Measurements from ENCODE around the gene PSG2.
"Not testable (repeated sequence)": the region's sequence is repeated elsewhere in the genome, so short reads cannot be mapped to it uniquely, and the experiment has no call there.

Gene PSG2

DNA sequence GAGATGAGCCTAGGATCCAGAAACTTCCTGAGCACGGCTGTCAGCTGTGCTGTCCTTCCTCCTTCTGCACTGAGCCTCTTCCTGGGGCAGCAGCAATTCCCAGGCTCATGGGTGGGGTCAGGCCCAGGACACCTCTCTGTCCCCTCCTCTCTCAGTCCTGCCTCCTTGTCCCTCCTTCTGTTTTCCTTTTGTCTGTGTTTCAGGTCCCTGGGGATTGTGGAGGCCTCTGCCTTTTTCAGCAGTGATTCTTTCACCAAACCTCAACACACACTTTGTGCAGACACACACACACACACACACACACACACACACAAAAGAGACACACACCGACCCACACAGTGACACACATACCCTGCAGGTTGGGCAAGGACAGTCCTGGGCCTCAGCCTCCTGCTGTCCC is at the start of gene PSG2:
PSG2 (minus strand) TSS at position 101 of the 400 bp plus-strand sequence. CDS start 132 bp downstream, outside the sequence.
- not testable (repeated sequence) for DNase-seq

DNA sequence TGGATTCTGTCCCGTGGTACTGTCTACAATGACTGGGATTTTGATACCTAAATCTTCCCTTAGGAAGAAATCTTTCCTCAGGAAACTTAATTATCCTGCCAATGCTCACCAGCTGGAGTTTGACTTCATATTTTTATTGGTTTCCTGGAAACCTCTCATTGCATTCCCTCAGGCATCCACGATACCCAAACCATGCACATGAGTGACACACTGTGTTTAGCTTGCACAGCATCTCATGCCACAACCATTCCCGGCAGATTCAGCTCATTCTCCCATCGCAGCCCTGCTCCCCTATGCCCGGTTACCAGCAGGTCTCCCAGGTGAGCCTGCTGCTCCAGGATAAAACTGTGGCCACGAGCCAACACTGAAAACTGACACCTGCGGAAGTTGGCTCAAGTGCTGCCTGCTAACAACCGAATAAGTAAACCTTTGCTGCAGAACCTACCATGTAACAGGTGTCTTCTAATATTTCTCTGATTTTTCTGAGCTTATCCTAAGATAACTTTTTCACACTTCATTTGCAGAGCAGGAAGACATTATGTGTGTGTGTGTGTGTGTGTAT is 48.9 kb upstream of the PSG2 start:
- not testable (repeated sequence) for DNase-seq

DNA sequence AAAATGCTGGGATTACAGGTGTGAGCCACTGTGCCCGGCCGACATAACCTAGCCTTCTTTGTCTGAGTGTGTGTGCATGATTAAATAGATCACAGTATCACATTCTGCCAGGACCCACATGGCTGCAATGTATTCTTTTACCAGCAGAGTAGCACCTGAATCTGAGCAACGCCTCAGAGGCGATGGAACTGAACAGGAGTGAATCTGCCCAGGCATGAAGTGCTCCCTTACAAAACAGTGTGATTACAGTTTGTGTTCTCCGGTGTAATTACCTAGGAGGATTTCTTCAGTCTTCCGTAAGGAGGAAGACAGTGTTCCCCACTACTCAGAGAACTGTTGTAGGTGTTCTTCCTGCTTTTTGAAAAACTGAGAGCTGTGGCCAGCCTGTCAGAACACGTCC is 46.7 kb upstream of the PSG2 start:
- DNase-seq, result not testable (repeated sequence)

DNA sequence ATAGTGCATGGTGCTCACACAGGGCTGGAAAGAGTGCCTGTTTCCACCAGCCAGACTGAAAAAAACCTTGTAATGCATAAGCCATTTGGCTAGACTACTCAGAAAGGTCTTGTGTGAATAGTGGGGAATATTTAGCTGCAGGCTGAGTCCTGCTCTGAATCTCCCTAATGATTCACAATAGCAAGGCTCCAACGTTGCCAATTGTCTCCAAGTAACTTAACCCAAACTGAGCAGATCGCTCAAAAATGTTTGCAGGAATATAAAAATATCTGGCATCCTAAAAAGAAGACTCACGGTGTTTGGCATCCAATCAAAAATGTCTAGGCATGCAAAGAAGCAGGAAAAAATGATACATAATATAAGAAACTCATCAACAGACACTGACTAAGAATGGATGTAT is 44.8 kb upstream of the PSG2 start:
- DNase-seq, result not testable (repeated sequence)

DNA sequence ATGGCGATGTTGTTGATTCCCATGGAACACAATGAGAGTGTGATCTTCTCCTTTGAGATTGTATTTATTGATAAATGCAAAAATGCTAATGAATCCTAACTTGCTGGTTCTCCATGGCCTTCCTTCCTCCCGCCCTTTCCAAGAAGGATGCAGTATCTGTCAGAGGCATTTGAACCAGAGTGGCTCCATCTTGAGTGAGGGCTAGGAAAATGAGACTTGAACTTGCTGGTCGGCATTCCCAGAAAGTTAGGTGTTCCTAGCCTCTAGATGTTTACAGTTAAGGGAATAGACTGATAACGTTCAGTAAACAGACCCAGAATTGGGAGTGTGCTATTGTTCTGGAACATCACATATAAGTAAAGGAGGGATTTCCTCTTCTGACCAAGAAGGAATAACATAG is 44.2 kb upstream of the PSG2 start:
- DNase-seq, result no peak

DNA sequence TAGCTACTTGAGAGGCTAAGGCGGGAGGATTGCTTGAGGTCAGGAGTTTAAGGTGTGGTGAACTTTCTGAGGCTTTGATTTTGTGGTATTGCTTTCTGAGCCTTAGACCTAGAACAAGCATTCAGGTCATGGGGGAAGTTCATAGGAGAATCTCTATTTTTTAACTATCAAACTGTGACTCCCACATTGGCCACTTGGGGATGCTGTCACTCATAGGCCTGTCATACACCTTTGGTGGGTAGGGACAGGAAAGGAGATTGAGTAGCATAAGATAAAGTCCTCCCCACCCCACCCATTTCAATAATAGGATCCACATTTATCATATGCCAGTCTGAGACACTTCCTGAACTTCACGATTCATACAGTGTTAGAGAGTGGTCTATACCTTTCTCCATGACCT is 41.9 kb upstream of the PSG2 start:
- no peak for DNase-seq

DNA sequence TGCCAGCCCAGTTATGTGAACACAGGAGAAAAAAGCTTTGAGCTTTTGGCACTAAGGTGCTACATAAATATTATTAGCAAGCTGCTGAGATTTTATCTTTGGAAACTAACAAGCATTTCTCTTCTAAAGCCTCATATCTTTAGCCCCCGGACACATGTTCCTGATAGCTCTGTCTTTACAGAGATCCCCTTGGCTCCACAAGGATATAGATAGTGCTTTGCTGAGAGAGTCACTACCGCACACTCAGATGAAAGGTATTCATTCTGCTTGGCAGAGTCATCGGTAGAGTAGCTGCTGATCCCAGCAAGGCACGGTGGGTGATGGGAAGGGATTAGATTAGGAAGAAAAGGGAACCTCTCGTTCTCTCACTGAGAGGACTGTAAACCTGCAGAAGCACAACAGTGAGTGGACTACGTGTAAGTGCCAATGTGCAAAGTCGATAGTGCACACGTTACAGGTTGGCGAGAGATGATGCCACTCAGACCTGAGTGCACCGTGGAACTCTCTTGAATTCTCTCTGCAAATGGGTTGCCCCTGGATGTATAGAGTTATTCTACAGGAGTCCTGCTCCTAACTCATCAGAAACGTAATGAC is 38.0 kb upstream of the PSG2 start:
- DNase-seq, result not testable (repeated sequence)

DNA sequence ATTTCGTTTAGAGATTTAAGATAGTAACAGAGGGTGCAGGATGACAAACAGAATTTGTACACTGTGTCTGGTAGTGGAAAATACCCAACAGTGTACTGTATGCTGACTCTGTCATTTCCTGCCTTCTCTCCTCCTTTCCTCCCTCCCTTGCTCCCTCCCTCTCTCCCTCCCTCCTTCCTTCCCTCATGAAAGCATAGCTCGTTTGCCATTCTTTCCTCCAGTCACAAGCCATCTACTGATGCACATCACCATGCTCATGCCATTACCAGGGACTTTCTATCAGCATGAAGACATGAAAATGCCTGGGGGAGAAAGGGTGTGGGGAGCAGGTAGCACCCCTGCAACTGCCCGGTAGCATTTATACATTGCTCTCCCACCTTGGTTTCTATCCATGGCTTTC is 37.0 kb upstream of the PSG2 start:
- DNase-seq, result not testable (repeated sequence)

DNA sequence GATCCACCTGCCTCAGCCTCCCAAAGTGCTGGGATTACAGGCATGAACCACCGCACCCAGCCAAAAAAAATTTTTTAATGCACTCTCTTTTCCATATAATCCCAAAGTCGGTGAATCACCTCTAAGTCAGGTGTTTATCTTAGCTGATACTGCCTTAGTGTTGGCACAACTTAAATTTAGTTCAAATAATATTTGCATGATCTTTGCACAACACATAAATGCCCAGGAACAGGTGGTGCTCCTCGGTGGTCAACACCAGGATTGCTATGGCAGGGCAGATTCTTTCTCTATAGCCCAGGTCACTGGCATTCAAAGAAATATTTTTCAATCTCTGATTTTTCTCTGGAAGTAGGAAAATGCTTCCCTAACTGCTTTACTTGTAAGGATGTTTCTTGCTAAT is 33.9 kb upstream of the PSG2 start:
- DNase-seq, result not testable (repeated sequence)

DNA sequence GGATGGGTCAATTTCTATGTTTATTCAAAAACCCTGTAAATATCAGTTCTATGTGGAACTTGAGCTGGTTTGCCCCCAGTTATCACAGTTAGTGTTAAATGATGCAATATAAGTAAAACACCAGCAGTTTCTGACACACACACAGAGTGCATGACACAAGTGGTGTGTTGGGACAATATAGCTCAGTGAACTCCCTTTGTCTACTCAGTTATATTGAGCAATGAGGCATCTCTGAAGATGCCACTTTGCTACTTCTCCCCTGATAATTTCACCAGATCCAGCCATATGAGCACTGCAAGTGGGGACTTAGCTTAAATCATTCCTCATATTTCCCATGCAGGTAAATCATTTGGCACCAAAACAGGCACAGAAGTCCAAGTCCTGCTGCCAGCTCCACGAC is 33.0 kb upstream of the PSG2 start:
- not testable (repeated sequence) for DNase-seq

DNA sequence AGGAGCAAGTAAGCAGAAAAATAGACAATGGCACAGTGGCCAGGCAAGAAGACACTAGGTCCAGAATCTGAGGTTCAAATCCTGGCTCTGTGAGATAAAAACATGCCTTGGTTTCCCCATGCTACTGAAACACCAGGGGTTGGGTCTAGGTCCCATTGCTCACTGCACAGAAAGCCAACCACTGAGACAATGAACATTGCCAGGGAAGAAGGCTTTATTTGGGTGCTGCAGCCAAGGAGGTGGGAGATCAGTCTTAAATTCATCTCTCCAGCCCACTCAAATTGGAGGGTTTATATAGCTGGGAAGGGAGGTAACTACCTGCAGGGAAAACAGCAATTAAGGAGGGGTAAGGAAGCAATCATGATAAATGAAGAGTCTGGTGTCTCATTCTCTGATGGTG is 32.6 kb upstream of the PSG2 start:
- DNase-seq, result not testable (repeated sequence)

DNA sequence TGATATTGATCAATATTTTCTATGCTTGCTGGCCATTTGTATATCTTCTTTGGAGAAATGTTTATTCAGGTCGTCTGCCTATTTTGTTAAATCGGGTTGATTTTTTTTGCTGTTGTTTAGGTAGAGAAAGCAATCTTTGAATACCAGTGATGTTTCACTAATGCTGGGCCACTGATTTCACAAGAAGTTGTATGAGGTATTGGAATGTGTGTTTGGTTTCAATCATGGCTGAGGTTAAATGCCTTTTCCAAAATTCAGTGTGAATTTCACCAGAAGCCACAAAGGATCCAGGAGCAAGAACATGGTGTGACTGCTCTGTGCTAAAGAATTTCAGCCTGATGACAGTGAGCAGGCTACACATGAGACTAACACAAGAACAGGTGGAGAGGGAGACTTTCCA is 32.1 kb upstream of the PSG2 start:
- DNase-seq, result not testable (repeated sequence)

DNA sequence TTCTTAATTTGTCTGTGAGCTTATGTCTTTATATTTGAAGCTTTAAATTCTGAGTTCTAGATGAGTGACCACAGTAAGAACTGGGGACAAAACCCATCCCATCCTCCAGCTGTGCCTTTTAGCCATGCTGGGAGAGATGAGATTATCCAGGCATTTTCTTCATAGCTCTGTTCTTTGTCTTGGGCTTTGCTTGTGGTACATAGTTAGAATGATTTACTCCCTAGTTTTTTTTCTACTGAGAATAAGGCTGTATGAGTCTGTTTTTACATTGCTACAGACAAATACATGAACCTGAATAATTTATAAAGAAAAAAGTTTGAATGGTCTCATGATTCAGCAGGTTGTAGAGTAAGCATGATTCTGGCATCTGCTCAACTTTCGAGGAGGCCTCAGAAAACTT is 24.9 kb upstream of the PSG2 start:
- not testable (repeated sequence) for DNase-seq

DNA sequence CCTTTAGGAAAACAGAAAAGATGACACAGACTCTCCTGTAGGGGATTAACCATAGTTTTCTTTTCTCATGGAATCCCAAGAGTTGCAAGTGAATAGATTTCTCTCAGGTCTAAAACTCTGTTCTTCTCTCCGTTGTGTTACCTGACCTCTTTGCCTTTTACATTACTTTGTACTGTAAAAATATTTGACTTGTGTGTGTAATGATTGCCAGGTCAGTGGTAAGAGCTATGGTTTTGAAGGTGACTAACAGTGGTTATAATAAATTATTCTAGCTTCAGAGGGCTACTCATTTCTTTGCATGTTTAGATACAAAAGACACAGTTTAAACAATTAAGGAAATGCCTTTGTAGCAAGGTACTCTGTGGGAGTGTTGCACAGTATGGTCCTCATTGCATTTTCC is 23.0 kb upstream of the PSG2 start:
- DNase-seq, result no peak

DNA sequence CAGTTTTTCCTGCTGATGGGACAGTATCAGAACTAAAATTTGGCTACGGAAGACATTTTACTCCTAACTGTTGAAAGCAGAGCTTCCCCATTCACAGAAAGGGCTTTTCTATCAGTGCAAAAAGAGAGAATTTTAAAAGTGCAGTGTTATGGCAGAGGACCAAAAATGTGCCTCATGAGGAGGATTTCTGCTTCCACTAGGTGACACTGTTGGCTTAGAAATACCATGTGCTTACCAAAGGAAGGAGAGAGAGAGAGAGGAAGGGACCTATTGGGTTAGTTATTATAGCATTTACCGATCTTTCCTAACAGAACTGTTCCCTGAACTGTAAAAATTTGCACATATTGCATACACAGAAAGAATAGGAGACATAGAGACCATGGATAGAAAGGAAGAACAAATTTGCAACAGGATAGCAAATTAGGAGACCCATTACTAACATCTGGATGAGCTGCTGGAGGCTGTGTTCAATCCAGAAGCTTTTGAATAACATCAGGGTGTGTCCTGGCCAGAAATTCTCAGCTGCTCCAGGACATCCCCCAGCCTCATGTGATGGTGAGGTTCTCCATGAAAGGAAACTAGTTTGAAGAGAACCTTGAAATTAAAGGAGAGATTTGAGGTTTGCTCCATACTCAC is 21.8 kb upstream of the PSG2 start:
- not testable (repeated sequence) for DNase-seq

DNA sequence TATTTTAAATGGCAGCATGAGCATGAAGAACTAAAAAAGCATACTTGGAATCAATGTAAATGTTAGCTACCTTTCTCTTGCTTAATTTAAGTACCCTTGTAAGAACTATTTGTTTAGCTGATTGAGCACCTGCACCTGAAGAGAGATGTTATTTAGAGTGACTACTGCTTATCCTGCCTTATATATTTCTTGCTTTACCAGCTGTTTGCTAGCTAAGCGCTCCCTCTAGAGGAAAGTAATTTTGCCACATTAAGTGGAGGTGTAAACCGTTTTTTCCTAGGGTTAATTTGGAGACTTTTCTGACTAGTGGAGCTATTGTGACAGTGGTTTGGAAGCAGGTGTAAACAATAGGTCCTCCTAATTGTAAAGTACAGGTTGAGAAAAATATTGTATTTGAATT is 19.4 kb upstream of the PSG2 start:
- no peak for DNase-seq

DNA sequence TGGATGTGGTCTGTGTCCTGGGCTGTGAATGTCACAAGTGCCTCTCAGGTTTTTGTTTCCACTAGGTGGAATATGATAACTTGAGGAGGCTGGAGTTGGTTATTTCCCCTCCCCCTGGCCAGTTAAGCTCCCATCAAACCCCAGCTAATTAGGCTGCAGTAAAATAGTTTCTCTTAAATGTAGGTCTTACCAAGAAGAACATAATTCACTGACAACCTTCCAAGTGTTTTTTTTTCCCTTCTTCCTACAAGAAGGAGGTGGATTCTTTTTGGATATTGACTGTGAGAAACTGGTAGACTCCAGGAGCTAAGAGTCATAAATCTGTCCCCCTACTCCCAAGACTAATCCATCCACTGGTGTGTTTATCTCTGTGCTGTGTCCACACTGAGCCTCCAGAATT is 15.9 kb upstream of the PSG2 start:
- not testable (repeated sequence) for DNase-seq

DNA sequence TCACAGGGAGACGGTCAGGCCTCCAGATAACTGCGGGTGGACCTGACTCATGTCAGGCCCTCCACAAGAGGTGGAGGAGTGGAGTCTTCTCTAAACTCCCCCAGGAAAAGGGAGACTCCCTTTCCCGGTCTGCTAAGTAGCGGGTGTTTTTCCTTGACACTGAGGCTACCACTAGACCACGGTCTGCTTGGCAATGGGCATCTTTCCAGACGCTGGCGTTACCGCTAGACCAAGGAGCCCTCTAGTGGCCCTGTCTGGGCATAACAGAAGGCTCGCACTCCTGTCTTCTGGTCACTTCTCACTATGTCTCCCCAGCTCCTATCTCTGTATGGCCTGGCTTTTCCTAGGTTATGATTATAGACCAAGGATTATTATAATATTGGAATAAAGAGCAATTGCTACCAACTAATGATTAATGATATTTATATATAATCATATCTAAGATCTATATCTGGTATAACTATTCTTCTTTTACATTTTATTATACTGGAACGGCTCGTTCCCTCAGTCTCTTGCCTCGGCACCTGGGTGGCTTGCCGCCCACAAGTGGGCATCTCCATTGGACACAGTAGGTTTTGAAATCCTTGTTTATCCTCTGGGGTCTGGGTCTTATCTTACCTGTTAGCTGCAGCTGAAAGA is 5.3 kb upstream of the PSG2 start:
- not testable (repeated sequence) for DNase-seq

DNA sequence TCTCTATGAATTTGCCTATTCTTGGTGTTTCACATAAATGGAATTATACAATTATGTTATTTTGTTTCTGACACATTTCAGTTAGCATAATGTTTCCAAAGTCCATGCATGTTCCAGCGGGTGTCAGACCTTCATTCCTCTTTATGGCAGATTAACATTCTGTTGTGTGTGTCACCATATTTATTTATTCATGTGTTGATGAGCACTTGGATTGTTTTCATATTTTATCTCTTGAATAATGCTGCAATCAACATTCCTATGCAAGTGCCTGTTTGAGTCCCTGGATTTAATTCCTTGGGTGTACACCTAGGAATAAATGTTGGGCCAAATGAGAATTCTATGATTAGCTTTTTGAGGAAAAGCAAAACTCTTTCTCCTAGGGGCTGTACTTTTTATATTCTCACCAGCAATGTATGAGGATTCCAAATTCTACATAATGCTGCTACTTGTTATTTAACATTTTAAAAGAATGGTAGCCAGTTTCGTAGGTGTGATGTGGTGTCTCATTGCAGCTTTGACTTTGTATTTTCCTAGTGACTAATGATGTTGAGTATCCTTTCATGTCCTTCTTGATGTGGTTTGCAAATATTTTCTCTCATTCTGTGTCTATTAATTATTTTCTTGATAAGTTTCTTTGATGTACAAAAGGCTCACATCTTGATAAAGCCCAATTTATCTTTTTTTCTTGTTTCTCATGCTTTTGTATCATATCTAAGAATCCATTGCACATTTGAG is 3.5 kb upstream of the PSG2 start:
- not testable (repeated sequence) for DNase-seq

DNA sequence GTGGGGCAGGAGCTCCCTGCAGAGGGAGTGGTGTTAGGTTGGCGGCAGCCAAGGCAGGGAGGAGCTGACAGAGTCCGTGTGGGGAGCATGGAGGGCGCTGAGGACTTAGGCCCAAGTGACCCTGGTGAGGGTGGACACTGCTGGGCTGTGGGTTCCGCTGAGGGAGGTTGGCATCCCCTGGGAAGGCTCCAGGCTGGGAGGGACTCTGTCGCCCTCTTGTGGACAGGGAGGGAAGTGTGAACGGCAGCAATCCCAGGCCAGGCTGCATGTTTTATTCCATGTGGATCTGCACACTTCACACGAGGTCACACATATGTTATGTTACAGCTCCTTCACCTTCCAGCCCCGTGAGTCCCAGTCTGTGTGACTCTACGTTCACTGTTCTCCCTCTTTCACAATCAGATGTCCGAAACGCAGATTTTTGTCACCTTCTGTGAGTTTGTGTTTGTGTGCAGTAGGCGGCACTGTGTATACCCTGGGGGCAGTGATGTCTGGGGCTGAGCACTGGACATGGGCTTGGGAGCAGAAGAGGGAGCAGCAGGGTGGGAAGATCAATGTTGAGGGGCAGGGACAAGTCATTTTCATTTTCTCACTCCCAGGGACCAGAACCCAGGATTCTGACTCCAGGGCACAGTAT is 1.8 kb upstream of the PSG2 start:
- DNase-seq, result not testable (repeated sequence)

DNA sequence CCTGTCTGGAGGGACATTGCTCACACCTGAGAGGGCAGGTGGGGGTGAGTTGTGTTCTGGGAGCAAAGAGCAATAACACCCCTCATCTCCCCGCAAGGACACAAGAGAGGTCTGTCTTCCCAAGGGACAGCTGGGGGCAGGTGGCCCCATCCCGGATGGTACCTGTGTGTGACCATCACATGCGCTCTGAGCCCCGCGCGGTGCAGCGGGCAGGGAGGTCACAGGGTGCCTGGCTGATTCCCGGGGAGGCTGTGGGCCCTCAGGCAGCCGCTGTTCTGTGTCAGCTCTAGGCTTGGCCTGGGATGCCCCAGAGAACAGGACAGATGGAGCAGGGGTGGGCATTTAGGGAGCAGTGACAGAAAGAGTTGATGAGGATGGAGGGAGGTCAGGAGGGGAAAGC is 1.2 kb upstream of the PSG2 start:
- not testable (repeated sequence) for DNase-seq

DNA sequence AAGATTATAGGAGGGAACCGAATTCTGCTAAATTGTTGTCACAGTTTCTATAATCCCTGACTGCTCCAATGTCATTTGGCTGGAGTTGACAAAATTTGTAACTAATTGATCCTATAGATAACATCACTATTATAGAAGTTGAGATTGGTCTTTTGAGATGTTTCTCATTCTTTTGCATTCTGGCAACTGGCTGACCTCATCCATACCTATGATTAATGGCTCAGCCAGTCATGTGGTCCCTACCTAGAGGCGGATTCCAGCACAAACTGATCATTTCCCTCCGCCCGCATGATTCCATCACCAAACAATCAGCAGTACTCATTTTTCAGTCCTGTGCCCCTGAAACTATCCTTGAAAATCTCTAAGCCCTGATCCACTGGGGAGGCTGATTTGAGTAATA is 4.2 kb downstream of the PSG2 start:
- DNase-seq, result no peak

DNA sequence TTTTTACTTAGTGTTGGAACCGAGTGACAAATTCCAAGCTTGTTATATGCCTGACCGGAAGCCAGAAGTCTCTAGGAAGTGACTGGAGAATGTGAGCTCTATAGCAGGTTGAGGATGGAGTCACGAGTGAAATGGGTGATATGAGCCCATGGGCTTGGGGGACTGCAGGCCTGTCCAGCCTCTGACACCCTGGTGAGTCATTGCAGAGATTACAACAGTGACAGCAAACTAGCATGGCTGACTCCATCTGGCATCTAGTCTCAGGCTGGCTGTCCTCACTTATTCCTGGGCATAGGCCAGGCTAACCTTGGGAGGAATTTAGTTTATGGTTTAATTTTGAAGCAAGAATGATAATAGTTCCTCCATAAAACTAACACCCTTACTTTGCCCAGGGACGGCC is 4.6 kb downstream of the PSG2 start:
- not testable (repeated sequence) for DNase-seq
